ENCODE results near the gene C22orf39. TPM values are rescaled to one million over a fixed set of nuclear protein-coding genes. Genes with fewer than 3 reads are reported as not detected.

C22orf39 gene
- total RNA-seq, 4 donors from 2014 or later, result 92.1 to 136 (median 111) TPM

GRCh38 chr22:19420321-19420720 lies 27.2 kb downstream of the C22orf39 start:
- H3K4me3 ChIP-seq, result no peak overlapping the region
- H3K27ac ChIP-seq (replicated peaks in 1 of 4), result no peak overlapping the region
- WGBS, result 96% methylated on average over 6 of the region's 6 CpGs
- intact Hi-C loops (cut with DNase I), result no loop called here
- H3K4me1 ChIP-seq, result peaks cover 6 to 34% (median 15%) of the 10 kb centered on the region in 4 donors
- DNase-seq (ENCODE audit: extremely low spot score), result no peak
- no peaks in the 10 kb centered on the region for H3K9me3 ChIP-seq
- H3K27me3 ChIP-seq, result no peaks in the 10 kb centered on the region
- H3K36me3 ChIP-seq, result peaks cover 0 to 10% (median 0%) of the 10 kb centered on the region in 4 donors
- no peak for TF ChIP-seq CTCF (IDR thresholded peaks at IDR 0.05)

GRCh38 chr22:19419464-19420178 lies 27.9 kb downstream of the C22orf39 start:
- H3K27me3 ChIP-seq, result no peaks in the 10 kb centered on the region
- TF ChIP-seq POLR2AphosphoS5 (IDR thresholded peaks at IDR 0.05), result no peak
- TF ChIP-seq POLR2A (IDR thresholded peaks at IDR 0.05; ENCODE audit: low read depth), result no peak
- no peak for TF ChIP-seq EP300 (IDR thresholded peaks at IDR 0.05)
- no peak for TF ChIP-seq CTCF (IDR thresholded peaks at IDR 0.05)
- peaks cover 0 to 4% (median 0%) of the 10 kb centered on the region in 4 donors for H3K36me3 ChIP-seq
- H3K27ac ChIP-seq (replicated peaks in 1 of 4), result no peak overlapping the region
- 87% methylated on average over 5 of the region's 5 CpGs for WGBS
- no peak for DNase-seq (ENCODE audit: extremely low spot score)
- no peak overlapping the region for H3K4me3 ChIP-seq
- H3K9me3 ChIP-seq, result no peaks in the 10 kb centered on the region
- intact Hi-C loops (cut with DNase I), result no loop called here
- H3K4me1 ChIP-seq, result peaks cover 6 to 28% (median 15%) of the 10 kb centered on the region in 4 donors

GRCh38 chr22:19419086-19419463 lies 28.4 kb downstream of the C22orf39 start:
- intact Hi-C loops (cut with DNase I), result no loop called here
- TF ChIP-seq POLR2AphosphoS5 (IDR thresholded peaks at IDR 0.05) (no peak), POLR2A (IDR thresholded peaks at IDR 0.05; ENCODE audit: low read depth) (no peak), EP300 (IDR thresholded peaks at IDR 0.05) (no peak), CTCF (IDR thresholded peaks at IDR 0.05) (no peak)

GRCh38 chr22:19412923-19413322 lies 34.6 kb downstream of the C22orf39 start:
- peaks cover 0 to 20% (median 4%) of the 10 kb centered on the region in 4 donors for H3K4me1 ChIP-seq
- TF ChIP-seq POLR2AphosphoS5 (IDR thresholded peaks at IDR 0.05), result no peak
- no peak for TF ChIP-seq EP300 (IDR thresholded peaks at IDR 0.05)
- TF ChIP-seq CTCF (IDR thresholded peaks at IDR 0.05), result no peak
- no peak for TF ChIP-seq POLR2A (IDR thresholded peaks at IDR 0.05; ENCODE audit: low read depth)
- H3K36me3 ChIP-seq, result peaks cover 11 to 28% (median 26%) of the 10 kb centered on the region in 4 donors
- H3K4me3 ChIP-seq, result no peak overlapping the region
- H3K9me3 ChIP-seq, result no peaks in the 10 kb centered on the region
- H3K27ac ChIP-seq (replicated peaks in 1 of 4), result no peak overlapping the region
- no peaks in the 10 kb centered on the region for H3K27me3 ChIP-seq
- WGBS, result 87% methylated on average over 4 of the region's 4 CpGs
- no peak for DNase-seq (ENCODE audit: extremely low spot score)
- intact Hi-C loops (cut with DNase I), result no loop called here

More at GRCh38 chr22:19419086-19419463, 28.4 kb downstream of the C22orf39 start:
- WGBS, result 88% methylated on average over 5 of the region's 5 CpGs
- Histone ChIP-seq H3K36me3 (peaks cover 0 to 4% (median 0%) of the 10 kb centered on the region in 4 donors), H3K9me3 (no peaks in the 10 kb centered on the region), H3K4me1 (peaks cover 6 to 23% (median 14%) of the 10 kb centered on the region in 4 donors), H3K27me3 (no peaks in the 10 kb centered on the region), H3K4me3 (no peak overlapping the region), H3K27ac (replicated peaks in 1 of 4) (no peak overlapping the region)
- DNase-seq (ENCODE audit: extremely low spot score), result no peak

GRCh38 chr22:19412478-19412877 lies 35.0 kb downstream of the C22orf39 start:
- 100% methylated on average over 4 of the region's 4 CpGs for WGBS
- no peak overlapping the region for H3K27ac ChIP-seq (replicated peaks in 1 of 4)
- peaks cover 0 to 22% (median 4%) of the 10 kb centered on the region in 4 donors for H3K4me1 ChIP-seq
- no peak for DNase-seq (ENCODE audit: extremely low spot score)
- no peaks in the 10 kb centered on the region for H3K9me3 ChIP-seq
- TF ChIP-seq EP300 (IDR thresholded peaks at IDR 0.05), result no peak
- TF ChIP-seq CTCF (IDR thresholded peaks at IDR 0.05), result no peak
- TF ChIP-seq POLR2A (IDR thresholded peaks at IDR 0.05; ENCODE audit: low read depth), result no peak
- TF ChIP-seq POLR2AphosphoS5 (IDR thresholded peaks at IDR 0.05), result no peak
- no peaks in the 10 kb centered on the region for H3K27me3 ChIP-seq
- H3K4me3 ChIP-seq, result no peak overlapping the region
- H3K36me3 ChIP-seq, result peaks cover 15 to 33% (median 30%) of the 10 kb centered on the region in 4 donors
- intact Hi-C loops (cut with DNase I), result no loop called here
